Cortex of kidney (tissue), 1 donor: Measurements from ENCODE around the gene MTCH2.
"Not testable (repeated sequence)": the region's sequence is repeated elsewhere in the genome, so short reads cannot be mapped to it uniquely, and the experiment has no call there.

Experiments used
- DNase-seq: peaks from one replicate; lab custom pipeline; 2025; lab: John Stamatoyannopoulos, UW

Gene MTCH2

GRCh38 chr11:47642099-47642855 is at the start of gene MTCH2:
Gene MTCH2 (minus strand): TSS chr11:47642559. CDS start chr11:47642465, 94 bp downstream.
- DNase-seq = peak; percentile 91

GRCh38 chr11:47691979-47692378 is 49.6 kb upstream of the MTCH2 start:
- no peak for DNase-seq

GRCh38 chr11:47689480-47689879 is 47.1 kb upstream of the MTCH2 start:
- no peak for DNase-seq

- no peak for DNase-seq
These were observed 46.6 kb upstream of the MTCH2 start for GRCh38 chr11:47688991-47689390.

GRCh38 chr11:47688111-47688510 is 45.8 kb upstream of the MTCH2 start:
- no peak for DNase-seq

GRCh38 chr11:47686704-47687103 is 44.3 kb upstream of the MTCH2 start:
- DNase-seq = not testable (repeated sequence)

GRCh38 chr11:47686151-47686550 is 43.8 kb upstream of the MTCH2 start:
- no peak for DNase-seq

- DNase-seq = no peak
These were observed 33.5 kb upstream of the MTCH2 start for GRCh38 chr11:47675851-47676250.

GRCh38 chr11:47672283-47672730 is 29.9 kb upstream of the MTCH2 start:
- DNase-seq = no peak

- DNase-seq = no peak
These were observed 27.5 kb upstream of the MTCH2 start for GRCh38 chr11:47669856-47670255.

GRCh38 chr11:47668665-47669064 is 26.3 kb upstream of the MTCH2 start:
- no peak for DNase-seq

GRCh38 chr11:47667555-47667954 is 25.2 kb upstream of the MTCH2 start:
- DNase-seq = no peak

GRCh38 chr11:47667135-47667534 is 24.8 kb upstream of the MTCH2 start:
- no peak for DNase-seq

- not testable (repeated sequence) for DNase-seq
These were observed 22.6 kb upstream of the MTCH2 start for GRCh38 chr11:47664936-47665335.

- no peak for DNase-seq
These were observed 18.9 kb upstream of the MTCH2 start for GRCh38 chr11:47661245-47661644.

- no peak for DNase-seq
These were observed 16.9 kb upstream of the MTCH2 start for GRCh38 chr11:47659276-47659675.

- no peak for DNase-seq
These were observed 14.0 kb upstream of the MTCH2 start for GRCh38 chr11:47656260-47656885.

- no peak for DNase-seq
These were observed 9.6 kb upstream of the MTCH2 start for GRCh38 chr11:47651818-47652469.

- DNase-seq = no peak
These were observed 6.9 kb upstream of the MTCH2 start for GRCh38 chr11:47649276-47649675.

- no peak for DNase-seq
These were observed 3.7 kb upstream of the MTCH2 start for GRCh38 chr11:47646019-47646418.

GRCh38 chr11:47645500-47645899 is 3.1 kb upstream of the MTCH2 start:
- no peak for DNase-seq

GRCh38 chr11:47641600-47642098 is 710 bp downstream of the MTCH2 start:
- DNase-seq = no peak

GRCh38 chr11:47640506-47640905 is 1.9 kb downstream of the MTCH2 start:
- DNase-seq = not testable (repeated sequence)
